GM19035 (cell line): ENCODE data around the gene TKT.

Source experiments
- ATAC-seq: cut with Tn5 transposase; IDR thresholded peaks from one replicate; pipeline ENCODE4 v1.9.1; 2021; ENCODE audit not compliant: unreplicated experiment

The TKT gene

DNA sequence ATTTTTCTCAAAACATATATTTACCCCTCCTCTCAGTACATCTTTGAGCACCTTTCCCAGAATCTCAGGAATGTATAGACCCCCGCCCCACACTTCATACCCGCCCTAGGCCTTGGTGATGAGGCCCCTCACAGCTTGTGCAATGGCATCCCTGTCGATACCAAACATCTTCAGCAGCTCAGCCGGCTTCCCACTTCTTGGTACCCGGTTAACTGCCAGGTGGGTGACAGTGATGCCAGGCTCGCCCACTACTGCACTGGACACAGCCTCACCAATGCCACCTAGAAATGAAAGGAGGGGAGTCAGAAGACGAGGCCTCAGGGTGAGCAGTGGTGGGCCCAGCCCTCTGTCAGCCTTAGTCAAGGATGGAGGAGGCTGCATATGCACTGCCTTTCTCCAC lies 30.2 kb downstream of the TKT start:
- no peak for ATAC-seq

DNA sequence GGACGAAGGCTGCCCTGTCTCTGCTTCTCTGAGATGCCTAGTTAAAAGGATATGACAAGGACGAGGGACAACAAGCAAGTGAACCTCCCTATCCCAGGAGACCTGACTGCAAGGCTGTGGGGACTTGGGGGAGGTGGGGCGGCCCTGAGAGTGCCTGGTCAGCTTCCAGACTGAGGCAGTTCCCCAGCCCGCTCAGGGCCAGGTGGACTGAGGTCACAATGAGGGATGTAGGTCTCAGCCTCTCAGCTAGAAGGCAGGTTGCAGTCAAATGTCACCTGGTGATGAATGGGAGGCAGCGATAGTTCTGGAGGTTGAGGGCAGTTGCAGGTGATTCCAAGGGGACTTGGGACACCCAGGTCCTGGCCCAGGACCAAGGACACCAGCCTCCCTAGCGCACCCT lies 30.6 kb downstream of the TKT start:
- no peak for ATAC-seq

DNA sequence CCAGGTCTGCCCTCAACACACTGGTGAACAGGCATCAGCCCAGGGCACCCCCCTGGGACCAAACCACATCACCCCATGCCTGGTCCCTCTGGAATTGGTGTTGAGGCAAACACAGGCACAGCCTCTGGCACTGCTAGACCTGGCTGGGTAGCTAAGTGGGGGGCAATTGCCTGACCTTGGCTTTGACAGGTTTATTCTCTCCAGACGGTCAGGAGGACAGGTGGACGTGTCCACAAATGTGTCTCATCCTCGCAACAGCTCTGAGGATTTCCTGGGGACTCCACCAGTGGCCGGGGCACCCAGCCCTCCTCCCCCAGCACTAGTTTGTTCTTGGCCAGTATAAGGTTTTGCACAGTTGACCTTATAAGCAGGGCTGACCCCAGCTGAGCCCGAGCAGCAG lies 31.3 kb downstream of the TKT start:
- no peak for ATAC-seq

DNA sequence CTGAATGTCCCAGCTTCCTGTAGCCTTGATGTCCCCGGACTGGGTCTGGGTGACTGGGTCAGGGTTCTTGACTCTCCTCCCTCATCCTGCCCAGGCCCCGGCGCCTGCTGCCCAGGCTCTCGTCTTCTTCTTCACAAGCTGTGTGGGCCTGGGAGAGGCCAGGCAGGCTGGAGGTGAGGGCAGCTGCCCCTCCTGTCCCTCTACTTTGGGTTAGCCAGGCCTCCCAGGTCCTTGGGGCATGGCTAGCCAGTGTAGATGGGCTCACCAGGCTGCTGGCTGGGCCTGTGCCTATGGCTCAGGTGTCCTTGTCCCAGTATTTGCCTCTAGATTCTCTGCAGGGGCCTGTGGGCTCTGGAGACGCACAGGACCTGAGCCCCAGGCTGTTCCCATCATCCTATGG lies 31.8 kb downstream of the TKT start:
- ATAC-seq: no peak

DNA sequence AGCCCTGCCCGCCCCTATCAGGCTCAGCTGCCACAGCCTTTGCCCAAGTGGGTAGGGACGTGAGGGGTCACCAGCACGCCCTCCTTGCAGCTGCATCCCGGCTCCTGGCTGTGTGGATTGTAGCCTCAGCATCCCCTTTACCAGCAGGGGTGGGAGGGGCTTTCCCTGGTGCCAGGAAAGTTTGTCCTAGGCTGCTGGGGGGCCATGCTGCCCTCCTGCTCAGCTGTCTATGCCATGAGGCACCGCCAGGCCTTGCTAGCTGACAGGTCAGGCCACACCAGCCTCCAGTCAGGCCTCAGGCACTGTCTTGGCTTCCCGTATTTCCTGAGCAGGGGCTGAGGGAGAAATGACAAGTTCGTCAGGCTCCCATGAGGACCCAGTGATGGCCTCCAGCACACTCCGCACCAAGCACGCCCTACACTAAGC lies 32.3 kb downstream of the TKT start:
- no peak for ATAC-seq

DNA sequence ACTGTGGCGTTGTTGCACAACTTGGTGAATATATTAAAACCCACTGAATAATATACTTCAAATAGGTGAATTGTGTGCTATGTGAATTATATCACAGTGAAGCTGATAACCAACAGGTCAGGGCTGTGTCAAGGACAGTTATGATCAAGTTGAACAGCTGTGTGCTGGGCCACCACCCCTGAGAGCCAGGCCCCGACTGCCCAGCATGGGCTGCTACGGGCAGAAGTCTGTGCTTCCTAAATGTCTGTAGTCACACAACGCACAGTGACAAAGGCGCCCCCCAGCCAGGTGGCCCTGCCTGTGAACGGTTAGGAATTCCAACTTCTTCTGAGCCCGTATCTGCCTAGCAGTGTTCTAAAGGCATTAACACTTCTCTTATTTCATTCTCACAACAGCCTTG lies 32.8 kb downstream of the TKT start:
- ATAC-seq: no peak

DNA sequence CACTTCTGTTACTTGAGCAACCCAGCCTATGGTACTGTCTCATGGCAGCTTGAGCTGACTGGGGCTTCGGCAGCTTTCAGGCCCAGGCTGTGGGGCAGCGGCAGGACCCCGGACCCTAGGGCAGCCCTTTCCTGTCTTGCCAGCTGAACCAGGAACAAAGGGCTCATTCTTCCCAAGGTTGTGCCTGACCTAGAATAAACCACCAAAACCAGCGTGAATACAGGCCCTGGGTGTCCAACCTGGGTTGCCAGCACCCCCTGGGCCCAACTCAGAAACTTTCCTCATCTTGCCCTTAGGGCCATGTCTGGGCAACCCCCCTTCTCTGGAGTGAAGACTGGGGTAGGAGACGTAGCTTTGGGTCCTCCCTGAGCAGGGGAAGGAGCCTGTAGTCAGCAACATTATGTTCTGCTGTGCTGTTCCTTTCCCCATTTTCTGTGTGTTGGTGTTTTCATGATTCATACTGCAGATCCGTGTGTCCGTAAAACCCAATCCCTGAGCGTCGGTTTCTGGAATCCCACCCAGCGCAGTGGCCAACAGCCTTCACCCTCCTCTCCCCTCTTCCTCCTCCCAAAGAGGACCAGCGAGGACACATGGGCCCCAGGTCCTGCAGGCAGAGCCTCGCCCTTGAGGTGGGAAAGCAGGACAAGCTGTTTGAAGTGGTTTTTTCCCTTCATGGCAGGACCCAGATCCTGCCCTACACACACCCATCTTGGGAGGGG lies 33.5 kb downstream of the TKT start:
- no peak for ATAC-seq

DNA sequence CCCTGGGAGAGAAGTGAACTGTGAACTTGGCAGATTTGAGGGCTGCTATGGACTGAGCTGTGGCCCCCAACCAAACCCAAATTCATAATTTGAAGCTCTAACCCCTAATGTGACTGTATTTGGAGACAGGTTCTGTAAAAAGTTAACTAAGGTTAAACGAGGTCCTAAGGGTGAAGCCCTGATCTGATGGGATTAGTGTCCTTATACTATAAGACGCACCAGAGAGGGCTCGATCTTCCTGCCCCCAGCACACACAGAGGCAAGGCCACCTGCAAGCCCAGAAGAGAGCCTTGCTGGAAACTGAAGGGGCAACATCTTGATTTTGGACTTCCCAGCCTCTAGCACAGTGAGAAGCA lies 34.0 kb downstream of the TKT start:
- no peak for ATAC-seq

DNA sequence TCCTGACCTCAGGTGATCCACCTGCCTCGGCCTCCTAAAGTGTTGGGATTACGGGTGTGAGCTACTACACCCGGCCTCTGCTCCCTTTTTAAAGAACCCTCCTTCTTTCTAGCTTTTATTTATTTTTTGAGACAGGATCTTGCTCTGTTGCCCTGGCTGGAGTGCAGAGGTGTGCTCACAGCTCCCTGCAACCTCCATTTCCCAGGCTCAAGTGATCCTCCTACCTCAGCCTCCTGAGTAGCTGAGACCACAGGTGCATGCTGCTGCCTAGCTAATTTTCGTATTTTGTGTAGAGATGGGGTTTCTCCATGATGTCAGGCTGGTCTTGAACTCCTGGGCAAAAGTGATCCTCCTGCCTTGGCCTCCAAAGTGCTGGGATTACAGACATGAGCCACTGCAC lies 34.5 kb downstream of the TKT start:
- no peak for ATAC-seq

DNA sequence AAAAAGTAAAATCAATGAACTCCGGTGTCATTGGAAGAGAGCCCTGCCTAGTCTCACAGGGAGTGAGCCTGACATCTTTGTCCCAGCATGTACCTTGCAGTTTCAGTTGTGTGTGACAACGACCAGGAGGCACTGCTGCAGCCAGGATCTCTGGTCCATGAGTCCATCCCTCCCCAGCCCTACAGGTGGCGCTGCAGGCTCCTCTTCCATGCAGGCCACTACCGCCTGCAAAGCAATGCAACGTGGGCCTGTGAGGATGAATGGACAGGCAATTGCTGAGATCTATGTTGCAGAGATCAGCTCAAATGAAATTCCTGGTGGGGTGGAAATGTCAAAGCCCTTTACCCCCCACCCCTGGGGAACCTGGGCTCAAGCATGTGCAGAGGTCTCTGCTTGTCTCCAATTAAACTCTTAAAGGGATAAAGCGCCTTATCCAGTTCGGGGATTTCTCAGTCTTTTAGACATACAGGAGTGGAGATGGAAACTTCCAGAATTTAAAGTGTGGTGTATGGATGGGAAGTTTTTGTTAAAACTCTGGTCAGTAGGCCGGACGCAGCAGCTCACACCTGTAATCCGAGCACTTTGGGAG lies 35.8 kb downstream of the TKT start:
- no peak for ATAC-seq

DNA sequence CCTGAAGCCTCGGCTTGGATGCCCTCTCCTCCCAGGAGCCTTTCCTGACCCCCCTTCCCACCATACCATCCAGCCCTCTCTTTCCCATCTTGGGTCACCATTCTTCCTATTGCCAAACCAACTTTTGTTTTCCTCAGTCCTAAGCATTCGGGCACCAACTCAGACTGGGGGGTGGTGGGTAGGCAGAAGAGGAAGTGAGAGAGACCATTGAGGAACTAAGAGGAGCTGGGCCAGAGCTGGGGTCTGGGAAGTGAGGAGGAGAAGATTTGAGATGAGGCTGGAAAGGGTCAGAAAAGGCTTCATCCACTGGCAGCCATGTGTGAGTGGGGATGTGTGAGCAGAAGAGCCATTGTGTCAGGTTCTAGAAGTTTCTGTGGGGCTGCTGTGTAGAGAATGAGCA lies 37.7 kb downstream of the TKT start:
- ATAC-seq: no peak

DNA sequence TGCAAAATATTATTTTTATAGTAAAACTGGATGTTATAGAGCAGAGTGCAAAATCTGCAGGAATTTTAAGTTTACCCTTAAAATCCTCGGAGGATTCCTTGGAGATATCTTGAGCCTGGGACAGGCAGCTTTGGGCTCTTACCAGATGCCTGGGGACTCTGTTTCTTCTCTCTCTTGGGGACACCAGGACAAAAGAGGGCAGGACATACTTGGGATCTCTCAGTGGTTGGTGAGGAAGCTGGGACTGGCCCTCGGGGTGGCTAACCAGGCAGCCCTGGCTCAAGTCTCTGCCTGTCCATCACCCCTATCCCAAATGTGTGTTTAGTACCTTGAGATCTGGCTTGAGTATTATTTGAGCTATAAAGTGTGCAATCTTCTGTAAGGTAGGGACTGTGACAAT lies 38.6 kb downstream of the TKT start:
- ATAC-seq: no peak

DNA sequence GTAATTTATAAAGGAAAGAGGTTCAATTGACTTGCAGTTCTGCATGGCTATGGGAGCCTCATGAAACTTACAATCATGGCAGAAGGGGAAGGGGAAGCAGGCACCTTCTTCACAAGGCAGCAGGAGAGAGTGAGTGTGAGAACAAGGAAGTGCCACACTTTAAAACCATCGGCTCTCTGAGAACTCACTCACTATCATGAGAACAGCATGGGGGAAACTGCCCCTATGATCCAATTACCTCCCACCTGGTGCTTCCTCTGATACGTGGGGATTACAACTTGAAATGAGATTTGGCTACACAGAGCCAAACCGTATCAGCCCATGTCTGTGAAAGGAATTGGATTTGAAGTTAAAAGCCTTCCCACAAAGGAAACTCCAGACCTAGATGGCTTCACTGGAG lies 39.1 kb downstream of the TKT start:
- ATAC-seq: no peak

DNA sequence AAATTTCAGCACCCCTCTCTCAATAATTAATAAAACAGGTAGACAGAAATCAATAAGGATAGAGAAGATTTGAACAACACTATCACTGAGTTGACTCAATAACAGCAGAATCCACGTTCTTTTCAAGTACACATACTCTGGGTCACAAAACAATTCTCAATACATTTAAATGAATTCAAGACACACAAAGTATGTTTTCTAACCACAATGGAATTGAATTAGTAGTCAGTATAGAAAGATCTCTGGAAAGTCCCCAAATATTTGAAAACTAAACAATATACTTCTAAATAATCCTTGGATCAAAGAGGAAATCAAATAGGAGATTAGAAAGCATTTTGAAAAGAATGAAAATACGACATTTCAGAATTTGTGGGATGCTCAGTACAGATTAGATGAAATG lies 40.0 kb downstream of the TKT start:
- no peak for ATAC-seq

DNA sequence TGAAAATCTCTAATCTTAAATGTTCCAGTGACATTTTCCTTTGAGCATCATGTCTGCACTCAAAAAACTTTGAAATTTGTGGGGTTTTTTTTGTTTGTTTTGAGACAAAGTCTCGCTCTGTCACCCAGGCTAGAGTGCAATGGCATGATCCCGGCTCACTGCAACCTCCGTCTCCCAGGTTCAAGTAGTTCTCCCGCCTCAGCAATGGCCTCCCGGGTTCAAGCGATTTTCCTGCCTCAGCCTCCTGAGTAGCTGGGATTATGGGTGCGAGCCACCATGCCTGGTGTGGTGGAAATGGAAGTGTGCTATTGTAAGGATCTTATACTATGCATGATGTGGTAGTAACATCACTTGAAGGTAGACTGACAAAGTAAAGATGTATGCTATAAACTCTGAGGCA lies 42.5 kb downstream of the TKT start:
- ATAC-seq: no peak

DNA sequence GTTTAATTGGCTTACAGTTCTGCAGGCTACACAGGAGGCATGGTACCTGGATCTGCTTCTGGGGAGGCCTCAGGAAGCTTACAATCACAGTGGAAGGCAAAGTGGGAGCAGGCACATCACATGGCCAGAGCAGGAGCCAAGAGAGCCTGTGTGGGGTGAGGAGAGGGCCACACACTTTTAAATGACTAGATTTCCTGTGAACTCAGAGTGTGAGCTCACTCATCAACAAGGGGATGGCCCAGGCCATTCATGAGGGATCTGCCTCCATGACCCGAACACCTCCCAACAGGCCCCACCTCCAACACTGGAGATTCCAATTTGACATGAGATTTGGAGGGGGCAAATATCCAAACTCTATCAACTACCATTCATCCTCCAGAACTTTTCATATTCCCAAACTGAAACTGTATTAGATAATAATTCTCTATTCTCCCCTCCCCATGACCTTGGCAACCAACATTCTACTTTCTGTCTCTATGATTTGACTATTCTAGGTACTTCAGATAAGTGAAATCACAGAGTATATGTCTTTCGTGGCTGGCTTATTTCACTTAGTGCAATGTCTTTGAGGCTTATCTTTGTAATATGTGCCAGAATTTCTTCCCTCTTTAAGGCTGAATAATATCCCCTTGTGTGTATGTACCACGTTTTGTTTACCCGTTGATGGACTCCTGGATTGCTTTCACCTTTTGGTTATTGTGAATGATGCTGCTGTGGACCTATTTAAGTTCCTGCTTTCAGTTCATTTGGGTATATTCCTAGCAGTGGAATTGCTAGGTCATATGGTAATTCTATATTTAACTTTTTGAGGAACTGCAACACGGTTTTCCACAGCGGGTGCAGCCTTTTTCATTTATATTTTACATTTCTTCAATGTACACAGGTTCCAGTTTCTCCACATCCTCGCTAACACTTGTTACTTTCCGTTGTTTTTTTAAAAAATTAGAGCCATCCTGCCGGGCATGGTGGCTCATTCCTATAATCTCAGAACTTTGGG lies 43.8 kb downstream of the TKT start:
- no peak for ATAC-seq

DNA sequence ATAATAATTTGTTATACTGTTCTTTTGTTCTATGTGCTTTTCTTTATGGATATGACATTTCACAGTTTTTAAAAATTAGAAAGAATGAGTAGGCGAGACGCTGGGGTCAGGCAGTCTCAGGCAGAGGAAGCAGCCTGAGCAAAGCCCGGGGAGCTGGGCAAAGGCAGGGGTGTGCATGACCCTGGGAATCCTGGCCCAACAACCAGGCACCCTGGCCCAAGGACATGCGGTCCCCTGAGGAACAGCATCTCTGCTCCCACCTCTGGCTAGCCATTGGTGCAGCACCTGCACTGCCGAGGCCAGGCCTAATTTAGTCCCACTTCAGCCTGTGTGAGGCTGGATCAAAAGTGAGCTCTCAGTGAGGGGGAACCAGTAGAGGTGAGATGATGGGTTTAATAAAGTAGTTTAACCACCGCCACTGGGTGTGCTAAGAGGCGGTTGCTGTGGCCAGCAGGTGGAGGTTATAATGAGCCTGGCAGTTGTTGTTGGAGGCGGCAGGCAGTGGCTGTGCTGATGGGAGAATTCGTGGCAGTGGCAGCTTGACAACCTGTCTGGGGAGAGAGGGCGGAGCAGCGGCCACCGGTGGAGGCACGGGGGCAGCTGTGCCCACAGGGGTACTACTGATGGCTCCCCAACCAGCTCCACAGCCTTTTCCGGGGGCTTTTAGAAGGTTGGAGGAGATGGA lies 53.3 kb downstream of the TKT start:
- ATAC-seq: no peak

DNA sequence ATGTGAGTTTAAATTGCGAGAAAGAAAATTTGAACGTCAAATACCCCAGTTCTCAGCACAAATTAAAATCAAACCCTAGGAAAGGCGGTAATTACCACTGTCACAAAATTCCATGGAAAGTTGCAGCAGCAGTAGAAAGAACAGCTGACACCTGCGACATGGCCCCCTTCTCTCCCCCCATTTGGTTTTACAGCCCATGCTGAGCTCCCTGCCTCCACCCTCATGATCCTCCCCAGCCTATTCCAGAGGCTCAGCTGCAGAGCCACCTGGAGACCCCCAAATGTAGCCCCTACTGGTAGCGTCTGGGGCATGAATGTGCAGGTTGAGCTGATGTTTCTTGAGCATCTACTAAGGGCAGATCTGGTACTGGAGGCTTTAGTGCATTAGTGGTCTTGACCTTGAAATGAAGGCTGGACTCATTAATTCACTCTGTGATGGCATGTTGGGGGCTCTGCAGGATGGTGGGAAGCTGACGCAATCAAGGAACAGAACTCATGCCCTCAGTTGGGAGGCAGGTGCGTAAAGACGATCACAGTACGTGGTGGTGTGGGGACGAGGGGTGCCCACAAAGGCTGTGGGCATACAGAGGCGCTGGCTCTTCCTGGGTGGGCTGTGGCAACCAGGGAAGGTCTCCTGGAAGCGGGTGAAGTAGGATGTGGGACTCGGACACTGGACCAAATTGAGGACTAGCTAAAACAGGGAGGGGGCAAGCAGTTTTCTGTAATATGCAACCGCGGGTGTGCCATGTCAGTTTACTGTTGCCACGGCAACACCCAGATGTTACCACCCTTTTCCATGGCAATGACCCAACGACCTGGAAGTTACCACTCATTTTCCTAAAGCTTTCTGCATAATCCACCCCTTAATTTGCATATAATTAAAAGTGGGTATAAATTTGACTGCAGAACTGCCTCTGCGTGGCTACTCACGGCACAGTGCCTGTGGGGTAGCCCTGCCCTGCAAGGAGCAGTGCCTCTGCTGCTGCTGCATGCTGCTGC lies 55.0 kb downstream of the TKT start:
- ATAC-seq: no peak

DNA sequence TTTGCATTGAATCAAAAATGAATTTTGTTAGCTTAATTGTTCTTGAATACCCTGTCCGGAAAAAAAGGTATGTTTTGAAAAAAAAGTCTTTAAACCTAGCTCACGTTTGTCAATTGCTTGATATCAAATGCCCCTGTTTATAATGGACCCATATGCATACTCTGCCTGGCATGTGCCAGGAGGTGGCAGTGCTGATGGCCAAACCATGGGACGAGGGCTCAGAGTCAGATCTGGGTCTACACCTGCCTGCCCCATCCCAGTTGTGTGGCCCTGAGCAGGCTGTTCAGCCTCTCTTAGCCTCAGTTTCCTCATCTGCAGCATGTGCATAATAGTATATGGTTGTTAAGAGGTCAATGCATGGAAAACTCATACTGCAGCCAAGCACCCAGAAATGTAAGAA lies 56.0 kb downstream of the TKT start:
- no peak for ATAC-seq

DNA sequence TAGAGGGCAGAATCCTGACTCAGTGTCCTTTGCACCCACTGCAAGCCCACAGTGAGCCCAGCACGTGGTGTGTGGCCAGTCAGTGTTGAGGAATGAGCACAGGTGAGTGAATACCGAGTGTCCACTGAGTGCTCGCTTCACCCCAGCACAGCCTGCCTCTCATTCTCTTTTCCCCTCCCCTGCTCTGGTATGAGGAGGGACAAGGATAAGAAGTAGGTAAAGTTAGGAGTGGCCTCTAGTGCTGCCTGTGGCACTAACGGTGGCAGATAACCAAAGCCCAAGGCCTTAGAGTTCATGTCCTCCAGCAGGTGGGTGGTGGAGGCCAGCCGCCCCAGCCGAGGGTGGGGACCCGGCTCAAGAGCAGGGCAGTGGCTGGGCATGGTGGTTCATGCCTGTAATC lies 56.8 kb downstream of the TKT start:
- ATAC-seq: no peak
